COR-L47 (cell line): ENCODE data around the gene GAMT.

Source experiments
- DNase-seq: peaks from one replicate; lab custom pipeline; 2025; lab: John Stamatoyannopoulos, UW

GAMT gene

DNA sequence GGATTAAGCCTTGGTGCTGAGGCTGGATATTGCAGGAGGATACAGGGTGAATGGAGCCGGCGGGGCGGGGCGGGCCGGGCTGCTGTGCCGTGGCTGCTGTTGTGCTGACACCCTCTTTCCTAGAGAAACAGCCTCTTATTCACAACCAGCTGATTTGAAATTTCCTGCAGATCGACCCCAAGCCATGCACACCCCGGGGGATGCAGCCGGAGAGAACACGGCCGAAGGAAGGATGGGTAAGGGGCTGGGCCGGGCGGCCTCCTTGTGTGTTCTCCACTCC lies 17.1 kb upstream of the GAMT start:
- no peak for DNase-seq

- no peak for DNase-seq
These were observed 16.5 kb upstream of the GAMT start for GRCh38 chr19:1417681-1418495.

DNA sequence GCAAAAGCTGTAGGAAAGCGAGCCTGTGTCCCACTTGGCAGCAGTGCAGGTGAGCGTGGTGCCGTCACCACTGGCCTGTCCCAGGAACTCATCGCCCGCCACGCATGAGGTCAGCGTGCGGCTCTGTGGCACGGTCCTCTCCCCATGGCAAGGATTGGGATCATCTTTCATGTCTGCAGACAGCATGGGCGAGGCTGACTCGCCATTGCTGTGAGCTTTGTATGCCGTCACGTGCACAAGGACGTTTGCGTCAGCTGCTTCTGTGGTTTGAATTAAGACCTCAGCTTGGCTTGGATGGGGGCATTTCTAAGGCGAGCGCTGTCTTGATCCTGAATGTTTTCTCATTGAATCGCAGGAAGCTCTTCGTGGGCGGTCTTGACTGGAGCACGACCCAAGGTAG lies 15.8 kb upstream of the GAMT start:
- no peak for DNase-seq

GRCh38 chr19:1416014-1416841 lies 14.9 kb upstream of the GAMT start:
- DNase-seq = no peak

DNA sequence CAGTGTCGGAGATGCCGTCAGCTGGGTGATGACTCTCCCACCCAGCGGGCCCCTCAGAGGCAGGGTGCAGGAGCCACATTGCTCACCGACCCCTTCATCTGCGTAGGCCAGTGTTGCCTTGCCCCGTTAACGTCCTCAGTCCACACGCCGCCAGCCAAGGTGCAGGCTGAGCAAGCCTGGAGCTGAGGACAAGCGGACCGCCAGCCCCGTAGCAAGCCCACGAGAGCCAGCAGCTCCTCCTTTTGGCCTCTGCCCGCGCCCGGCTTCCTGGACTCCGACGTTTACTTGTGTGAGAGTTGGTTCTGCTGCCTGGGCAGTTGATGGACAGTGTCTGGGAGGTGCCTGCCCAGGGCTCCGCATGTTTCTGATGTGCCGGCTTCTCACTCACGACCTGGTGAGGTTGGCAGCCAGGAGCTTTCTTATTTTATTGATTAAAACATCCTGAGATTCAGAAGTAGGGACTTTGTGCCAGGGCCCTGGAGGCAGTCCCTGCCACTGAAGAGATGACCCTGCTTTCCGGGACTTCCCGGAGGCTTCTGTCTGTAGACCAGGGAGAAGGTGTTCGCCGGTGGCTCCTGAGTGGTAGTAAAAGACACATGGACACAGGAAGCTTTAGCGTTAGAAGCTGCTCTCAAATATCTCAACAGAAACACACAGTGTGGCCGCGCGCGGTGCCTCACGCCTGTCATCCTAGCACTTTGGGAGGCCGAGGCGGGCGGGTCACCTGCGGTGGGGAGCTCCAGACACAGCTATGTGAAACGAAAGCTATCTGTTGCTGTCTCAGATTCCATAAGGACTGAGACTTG lies 11.9 kb upstream of the GAMT start:
- DNase-seq = no peak

- no peak for DNase-seq
These were observed 11.1 kb upstream of the GAMT start for GRCh38 chr19:1412323-1412923.

GRCh38 chr19:1411255-1412191 lies 10.2 kb upstream of the GAMT start:
- DNase-seq = no peak

DNA sequence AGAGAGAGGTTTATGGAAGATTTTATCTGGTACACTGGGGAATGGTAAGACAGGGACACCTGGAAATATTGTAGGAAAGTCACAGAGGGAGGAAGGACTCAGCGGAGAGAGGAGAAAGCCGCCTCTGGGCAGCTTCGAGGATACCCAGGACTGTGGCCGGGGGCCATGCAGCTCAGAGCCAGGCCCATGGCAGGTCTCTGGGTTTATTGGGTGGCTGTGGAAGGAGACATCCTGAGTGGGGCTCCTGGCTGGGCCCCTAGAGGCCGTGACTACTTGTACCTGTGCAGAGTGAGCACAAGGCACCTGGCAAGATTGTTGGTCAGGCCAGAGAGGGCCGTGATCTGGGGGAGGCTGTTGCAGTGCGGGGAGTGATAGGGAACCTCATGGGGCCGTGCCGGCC lies 9.4 kb upstream of the GAMT start:
- no peak for DNase-seq

DNA sequence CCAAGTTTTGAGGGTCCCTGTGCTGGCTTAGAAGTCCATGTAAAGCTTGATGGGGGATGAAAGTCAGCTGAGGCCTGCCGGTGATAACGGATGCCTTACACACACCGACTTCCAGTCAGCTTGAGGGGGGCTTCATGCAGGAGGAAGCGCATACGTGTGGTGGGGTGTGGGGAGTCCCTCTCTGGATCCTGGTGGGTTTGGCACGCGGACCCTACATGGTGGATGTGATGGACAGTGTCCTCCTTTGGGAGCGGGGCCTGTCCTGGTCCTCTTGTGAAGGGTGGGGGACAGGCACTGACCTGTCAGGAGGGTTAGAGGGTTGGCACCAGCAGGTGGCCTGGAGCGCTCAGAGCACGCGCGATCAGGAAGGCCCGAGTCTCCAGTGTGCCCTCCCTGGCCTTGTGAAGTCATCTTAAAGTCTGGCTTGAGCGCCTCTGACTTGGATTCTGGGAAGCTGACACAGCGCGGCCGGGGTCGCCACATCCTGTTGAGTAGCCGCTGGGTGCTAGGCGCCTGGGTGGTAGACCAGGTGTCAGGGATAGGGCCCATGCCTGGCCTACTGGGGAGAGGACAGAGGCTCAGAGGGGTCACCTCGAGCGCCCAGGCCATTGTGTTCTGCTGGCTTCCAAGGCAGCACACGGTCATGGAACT lies 8.9 kb upstream of the GAMT start:
- no peak for DNase-seq

DNA sequence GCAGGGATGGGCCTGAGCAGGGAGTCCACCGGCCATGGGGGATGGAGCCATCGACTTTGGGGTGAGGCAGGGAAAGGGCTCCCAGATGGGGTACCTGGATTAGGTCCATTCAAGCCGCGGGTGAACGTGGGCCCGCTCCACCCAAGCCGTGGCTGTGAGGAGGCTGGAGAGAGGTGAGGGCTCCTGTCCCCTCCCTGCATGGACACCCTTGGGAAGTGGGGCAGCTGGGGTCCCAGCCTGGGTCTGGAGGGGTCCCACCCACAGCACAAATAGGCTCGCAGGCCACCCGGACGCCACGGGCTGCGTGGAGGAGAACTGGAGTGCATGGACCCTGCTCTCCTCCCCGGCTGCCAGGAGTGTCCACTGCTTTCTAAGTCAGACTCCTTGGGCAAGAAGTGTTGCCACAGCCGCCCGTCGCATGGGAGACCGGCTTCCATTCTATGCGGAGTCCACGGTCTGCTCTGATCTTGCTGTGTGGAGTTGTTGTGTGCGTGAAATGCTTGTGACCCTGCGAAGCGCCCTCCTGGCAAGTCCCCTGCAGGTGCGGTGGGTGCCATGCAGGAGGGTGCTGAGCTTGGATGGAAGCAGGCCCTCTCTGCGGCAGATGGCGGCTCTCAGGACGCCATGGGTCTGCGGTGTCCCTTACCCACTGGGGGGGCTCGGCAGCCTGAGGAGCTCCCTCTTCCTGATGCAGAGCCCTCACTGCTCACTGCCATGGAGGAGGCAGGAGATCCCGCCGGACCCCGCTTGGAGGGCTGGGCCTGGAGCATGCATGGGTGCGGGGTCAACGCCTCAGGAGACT lies 8.1 kb upstream of the GAMT start:
- no peak for DNase-seq

GRCh38 chr19:1408300-1409203 lies 7.2 kb upstream of the GAMT start:
- DNase-seq = no peak

DNA sequence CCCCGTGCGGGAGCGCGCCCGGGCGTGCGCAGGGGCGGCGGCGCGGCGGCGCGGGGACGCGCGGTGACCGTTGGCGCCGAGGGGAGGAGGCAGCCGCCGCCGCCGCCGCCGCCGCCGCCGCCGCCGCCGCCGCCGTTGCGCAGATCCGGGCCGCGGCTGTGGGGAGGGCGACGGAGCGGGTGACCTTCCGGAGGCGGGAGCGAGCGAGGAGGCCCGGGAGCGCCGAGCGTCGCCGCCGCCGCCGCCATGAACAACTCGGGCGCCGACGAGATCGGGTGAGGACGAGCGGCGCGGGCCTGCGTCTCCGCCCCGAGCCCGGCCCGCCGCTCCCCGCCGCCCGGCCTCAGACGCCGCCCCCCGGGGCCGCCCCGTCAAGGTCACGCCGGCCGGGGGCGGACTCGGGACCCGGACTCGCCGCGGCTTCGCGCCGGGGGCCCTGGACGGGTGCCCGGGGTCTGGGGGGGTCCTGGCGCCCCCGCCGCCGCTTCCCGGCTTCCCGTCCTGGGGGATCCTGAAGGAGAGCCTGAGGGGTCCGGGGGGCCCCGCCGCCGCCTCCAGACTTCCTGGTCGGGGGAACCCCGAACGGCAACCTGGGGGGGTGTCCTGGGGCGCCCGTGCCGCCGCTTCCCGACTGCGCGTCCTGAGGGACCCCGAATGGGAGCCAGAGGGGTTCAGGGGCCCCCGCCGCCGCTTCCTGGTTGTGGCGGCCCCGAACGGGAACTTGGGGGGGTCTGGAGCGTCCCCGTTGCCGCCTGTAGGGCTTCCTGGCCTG lies 6.4 kb upstream of the GAMT start, which contains the start of gene DAZAP1:
DAZAP1 (plus strand) TSS at position 59 of the 772 bp plus-strand sequence; CDS start at position 247, 188 bp downstream.
- DNase-seq = no peak

DNA sequence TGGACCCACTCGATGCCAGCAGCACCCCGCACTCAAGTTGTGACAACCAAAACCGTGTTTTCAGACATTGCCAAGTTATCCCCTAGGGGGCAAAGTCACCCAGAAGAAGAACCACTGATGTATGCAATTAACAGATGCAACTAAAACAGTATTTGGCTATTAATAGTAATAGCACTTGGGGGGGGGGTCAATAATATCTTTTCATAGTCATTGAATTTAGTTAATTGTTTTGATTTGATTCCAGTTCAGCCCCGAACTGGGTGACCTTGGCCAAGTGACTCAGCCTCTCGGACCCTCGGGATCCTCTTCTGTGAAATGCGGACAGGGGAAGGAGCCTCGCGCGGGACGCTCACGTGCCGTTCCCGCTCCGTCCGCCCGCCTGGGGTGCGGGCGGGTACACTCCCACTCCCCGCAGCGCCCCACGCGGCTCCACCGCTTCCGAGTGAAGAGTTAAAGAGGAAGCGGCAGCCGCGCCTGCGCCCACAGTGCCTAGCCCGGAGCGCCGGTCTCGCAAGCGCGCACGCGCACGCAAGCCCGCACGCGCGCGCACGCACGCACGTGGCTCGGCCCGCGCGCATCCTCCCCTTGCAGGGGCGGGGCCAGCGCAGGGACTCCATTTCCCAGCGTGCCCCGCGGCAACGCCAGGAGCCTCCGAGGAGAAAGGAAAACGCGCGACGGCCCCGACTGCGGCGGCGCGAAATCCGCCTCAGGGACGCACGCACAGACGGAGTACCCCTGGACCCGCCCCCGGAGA lies 5.6 kb upstream of the GAMT start:
- DNase-seq = peak; percentile 99

DNA sequence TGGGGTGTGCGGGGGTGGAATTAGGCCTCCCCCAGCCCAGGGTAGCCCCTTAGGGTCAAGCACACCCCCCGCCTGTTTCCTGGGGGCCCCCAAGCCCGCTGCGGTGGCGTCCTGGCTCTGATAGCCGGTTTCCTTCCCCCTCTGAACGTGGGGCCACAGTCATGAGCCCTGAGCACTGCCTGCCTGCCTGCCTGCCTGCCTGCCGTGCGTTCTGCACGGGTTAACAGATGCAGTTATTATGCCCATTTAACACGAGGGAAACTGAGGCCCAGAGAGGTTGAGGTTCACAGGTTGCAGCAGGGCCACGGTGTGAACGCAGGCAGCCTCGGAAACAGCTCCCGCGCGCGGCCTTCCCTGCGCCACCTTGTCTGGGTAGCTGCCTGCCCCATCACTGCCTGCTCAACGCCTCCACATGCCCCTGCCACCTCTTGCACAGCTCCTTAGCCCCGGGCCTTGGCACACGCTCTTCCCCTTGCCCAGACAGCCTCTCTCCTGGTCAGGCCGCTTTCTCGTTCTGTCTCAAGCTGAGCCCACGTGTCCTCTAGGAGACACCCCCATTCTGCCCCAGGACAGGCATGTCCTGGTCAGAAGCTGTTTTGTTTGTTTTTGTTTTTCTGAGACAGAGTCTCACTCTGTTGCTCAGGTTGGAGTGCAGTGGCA lies 1.2 kb upstream of the GAMT start:
- no peak for DNase-seq

DNA sequence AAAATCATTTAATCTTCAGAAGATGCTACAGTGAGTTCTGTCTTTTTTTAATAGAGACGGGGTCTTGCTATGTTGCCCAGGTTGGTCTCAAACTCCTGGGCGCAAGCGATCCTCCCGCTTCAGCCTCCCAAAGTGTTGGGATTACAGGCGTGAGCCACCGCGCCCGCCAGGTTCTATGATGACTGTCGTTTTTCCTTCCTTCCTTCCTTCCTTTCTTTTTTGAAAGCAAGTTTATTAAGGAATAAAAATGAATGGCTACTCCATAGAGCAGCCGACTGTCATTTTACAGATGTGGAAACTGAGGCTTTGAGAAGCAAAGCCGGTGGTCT lies 511 bp upstream of the GAMT start:
- DNase-seq = no peak

DNA sequence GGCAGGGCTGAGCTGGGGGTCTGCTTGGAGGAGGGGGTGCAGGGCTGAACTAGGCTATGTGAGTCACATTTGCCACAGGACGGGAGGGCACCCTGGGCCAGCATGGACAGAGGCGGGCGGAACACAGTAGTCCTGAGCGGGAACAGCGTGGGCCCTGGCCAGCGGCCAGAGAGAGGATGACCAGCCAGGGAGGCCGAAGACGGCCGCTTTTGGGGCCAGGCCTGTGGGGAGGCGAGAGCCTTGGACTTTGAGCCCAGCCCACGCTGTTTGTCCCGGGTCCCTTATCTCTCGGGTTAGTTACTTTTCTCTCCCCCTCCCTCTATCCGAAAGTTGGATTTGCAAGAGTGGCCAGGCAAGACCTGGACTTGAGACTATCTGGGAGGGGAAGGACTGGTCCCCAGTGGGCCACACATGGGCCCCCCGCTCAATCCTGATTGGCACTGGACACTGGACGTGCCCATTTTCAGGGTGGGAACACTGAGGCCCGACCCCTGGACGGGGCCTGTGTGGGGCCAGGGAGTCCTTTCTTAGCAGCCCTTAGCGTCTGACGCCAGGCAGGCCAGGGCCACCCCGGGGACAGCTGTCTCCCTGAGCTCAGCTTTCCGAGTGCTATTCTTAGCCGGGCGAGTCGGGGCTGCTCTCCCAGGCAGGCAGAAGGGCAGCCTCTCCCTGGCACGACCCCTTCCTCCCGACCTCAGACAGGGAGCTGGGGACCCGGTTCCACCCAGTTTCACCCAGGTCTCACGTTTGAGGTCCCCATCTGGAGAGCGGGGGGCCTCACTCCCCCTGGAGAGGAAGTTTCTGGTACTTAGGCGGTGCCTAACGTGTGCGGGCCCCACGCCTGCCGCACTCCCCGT lies 833 bp downstream of the GAMT start:
- DNase-seq = no peak
